Sigmoid colon (tissue), 4 donors: ENCODE data around the gene CCDC146.

Experiments
- POLR2AphosphoS5 ChIP-seq, 4 donors: sonication (generic); formaldehyde crosslinking; IDR thresholded peaks; one replicate each; pipeline ENCODE4 v1.6.1; 2017; ENCODE audit warnings: antibody characterized with exemption in 4 of 4
- TF ChIP-seq, protein P1 (sequence below), 4 experiments: fragments of 450-650 bp in 3 of 4; fragments of 200-600 bp in 1 of 4; IDR thresholded peaks; one replicate each; pipeline ENCODE4 v1.5.1; 2016 to 2019; ENCODE audit warnings: antibody characterized with exemption in 4 of 4, mild to moderate bottlenecking in 3 of 4, moderate library complexity in 2 of 4

DNA sequence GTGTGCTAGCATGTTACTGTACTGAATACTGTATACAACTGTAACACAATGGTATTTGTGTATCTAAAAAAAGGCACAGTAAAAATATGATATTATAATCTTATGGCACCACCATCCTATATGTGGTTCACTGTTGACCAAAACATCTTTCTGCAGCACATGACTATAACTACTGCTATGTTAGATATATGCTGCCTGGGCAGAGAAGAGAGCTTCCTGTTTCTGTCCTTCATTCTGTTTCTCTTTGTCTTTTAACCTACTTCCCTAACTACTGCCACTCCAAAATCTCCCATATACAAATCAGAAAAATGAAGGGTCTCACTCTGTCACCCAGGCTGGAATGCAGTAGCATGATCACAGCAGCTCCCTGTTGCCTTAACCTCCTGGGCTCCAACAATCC lies 86.0 kb downstream of the CCDC146 start:
- TF ChIP-seq, protein P1, sequence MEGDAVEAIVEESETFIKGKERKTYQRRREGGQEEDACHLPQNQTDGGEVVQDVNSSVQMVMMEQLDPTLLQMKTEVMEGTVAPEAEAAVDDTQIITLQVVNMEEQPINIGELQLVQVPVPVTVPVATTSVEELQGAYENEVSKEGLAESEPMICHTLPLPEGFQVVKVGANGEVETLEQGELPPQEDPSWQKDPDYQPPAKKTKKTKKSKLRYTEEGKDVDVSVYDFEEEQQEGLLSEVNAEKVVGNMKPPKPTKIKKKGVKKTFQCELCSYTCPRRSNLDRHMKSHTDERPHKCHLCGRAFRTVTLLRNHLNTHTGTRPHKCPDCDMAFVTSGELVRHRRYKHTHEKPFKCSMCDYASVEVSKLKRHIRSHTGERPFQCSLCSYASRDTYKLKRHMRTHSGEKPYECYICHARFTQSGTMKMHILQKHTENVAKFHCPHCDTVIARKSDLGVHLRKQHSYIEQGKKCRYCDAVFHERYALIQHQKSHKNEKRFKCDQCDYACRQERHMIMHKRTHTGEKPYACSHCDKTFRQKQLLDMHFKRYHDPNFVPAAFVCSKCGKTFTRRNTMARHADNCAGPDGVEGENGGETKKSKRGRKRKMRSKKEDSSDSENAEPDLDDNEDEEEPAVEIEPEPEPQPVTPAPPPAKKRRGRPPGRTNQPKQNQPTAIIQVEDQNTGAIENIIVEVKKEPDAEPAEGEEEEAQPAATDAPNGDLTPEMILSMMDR (IDR thresholded peaks at IDR 0.05), result no peak
- TF ChIP-seq POLR2AphosphoS5 (IDR thresholded peaks at IDR 0.05), result no peak
